NB4 (cell line): ENCODE results near the gene BICRA.

Experiments
- DNase-seq: peaks from one replicate; pipeline ENCODE4 v3.0.0; 2010; ENCODE audit warnings: low read depth
- H3K4me3 ChIP-seq: one replicate; pipeline ENCODE4 v1.5.1; 2011; ENCODE audit warnings: mild to moderate bottlenecking, low read depth, low read length, moderate library complexity
- CTCF ChIP-seq: IDR thresholded peaks from one replicate; pipeline ENCODE4 v1.5.1; 2012; ENCODE audit warnings: low read depth, low read length
- MAX ChIP-seq: IDR thresholded peaks from 2 replicates; pipeline ENCODE4 v1.6.1; 2011; ENCODE audit warnings: low read depth, low read length
- MYC ChIP-seq: IDR thresholded peaks from 2 replicates; pipeline ENCODE4 v1.6.1; 2011; ENCODE audit warnings: low read depth, low read length
- POLR2A ChIP-seq: IDR thresholded peaks from 2 replicates; pipeline ENCODE4 v1.6.1; 2011; ENCODE audit warnings: mild to moderate bottlenecking; ENCODE audit not compliant: insufficient read length; ENCODE audit errors: extremely low read depth

The BICRA gene

GRCh38 chr19:47644199-47644598 lies 35.3 kb downstream of the BICRA start:
- H3K4me3 ChIP-seq = no peak overlapping the region
- no peak for TF ChIP-seq POLR2A
- TF ChIP-seq MAX = no peak
- no peak for TF ChIP-seq CTCF
- TF ChIP-seq MYC = no peak
- DNase-seq = no peak

DNA sequence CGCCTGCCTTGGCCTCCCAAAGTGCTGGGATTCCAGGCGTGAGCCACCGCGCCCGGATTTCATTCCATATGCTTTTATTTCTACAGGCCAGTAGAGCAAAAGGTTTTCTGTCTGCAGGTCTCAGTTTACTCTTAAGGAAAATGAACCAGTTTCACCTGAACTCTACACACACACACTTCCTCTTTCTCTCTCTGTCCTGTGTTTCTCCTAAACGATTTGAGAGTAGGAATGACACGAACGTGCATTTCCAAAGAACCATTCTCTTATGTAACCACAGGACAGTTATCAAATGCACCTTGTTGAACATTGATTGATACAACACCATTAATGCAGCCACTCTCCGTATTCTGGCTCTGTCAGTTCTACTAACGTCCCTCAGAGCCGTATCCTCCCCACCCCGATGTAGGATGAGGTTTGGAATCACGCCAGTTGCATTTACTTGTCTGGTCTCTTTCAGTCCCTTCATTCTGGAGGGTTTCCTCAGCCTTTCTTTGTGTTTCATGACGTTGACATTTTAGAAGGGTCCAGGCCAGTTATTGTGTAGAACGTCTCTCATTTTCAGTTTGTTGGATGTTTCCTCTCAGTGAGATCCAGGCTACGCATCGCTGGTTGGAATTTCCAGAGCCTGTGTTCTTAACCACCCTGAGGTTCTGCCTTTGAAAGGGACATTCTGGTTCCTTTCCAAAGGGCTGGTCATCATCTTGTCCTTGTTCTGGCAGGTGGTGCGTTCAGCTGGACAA lies 36.0 kb downstream of the BICRA start:
- TF ChIP-seq CTCF (no peak), MAX (no peak), MYC (no peak), POLR2A (no peak)
- no peak overlapping the region for H3K4me3 ChIP-seq
- no peak for DNase-seq

GRCh38 chr19:47646924-47647323 lies 38.0 kb downstream of the BICRA start:
- TF ChIP-seq MAX (no peak), CTCF (no peak), MYC (no peak), POLR2A (no peak)
- no peak overlapping the region for H3K4me3 ChIP-seq
- DNase-seq = no peak

DNA sequence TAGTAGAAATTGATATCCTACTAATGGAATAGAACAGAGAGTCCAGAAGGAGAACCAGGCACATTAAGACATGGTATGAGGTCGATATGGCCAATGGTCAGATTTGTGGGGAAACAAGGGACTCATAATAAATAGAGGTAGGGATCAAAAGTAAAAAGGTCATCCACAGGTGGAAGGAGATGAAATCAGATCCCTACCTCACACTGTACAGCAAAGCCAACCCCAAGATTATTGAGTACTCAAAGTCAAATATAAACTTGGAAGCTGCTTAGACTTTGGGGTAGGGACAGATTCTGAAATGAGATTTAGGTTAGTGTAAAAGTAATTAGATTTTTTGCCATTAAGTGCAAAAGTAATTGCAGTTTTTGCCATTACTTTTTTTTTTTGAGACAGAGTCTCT lies 40.7 kb downstream of the BICRA start:
- no peak overlapping the region for H3K4me3 ChIP-seq
- DNase-seq = no peak
- TF ChIP-seq POLR2A = no peak
- no peak for TF ChIP-seq CTCF
- TF ChIP-seq MAX = no peak
- no peak for TF ChIP-seq MYC

DNA sequence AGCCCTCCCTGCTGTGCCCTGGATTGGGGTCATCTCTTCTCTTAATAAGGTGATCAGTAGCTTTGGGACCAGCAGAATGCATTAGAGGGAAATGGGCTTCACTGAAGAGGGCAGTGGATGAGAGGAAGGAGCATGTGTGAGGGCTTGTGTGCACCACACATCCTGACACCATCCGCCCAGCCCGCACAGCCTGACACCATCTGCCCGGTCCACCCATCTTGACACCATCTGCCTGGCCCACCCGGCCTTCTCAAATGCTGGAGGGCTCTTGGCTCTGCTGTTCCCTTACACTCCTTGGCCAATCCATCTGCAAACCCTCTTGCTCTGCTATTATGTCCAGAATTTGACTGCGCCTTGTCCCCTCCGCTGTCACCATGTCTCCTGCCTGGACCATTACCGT lies 41.8 kb downstream of the BICRA start:
- no peak for DNase-seq
- TF ChIP-seq MYC (no peak), POLR2A (no peak), MAX (no peak)
- H3K4me3 ChIP-seq = no peak overlapping the region

DNA sequence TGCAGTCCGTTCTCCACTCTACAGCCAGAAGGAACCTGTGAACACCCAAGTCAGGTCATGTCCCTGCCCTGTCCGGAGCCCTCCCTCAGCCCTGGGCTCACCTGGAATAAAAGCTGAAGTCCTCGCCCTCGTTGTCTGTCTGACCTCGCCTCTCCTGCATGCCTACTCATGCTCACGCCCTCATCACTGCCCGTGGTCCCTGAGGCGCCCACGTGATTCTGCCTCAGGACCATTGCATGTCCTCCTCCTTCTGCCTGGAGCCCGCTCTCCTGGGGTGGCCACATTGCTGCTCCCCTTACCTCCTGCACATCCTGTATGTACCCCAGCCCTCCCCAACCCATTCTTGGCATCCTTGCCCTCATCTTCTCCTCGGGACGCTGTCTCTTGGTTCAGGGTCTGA lies 42.2 kb downstream of the BICRA start:
- TF ChIP-seq CTCF = no peak
- no peak for TF ChIP-seq MAX
- no peak for TF ChIP-seq POLR2A
- TF ChIP-seq MYC = no peak
- H3K4me3 ChIP-seq = no peak overlapping the region
- DNase-seq = no peak
